ENCODE measurements around the gene KIRREL3. TPM values are rescaled to one million over a fixed set of nuclear protein-coding genes. Genes with fewer than 3 reads are reported as not detected.

KIRREL3 gene
- total and polyA plus RNA-seq, 2 of the 8 experiments (the other 6 are each of a cell fraction or from before 2014, with no cell fraction given) = 0.29 to 0.32 TPM

DNA sequence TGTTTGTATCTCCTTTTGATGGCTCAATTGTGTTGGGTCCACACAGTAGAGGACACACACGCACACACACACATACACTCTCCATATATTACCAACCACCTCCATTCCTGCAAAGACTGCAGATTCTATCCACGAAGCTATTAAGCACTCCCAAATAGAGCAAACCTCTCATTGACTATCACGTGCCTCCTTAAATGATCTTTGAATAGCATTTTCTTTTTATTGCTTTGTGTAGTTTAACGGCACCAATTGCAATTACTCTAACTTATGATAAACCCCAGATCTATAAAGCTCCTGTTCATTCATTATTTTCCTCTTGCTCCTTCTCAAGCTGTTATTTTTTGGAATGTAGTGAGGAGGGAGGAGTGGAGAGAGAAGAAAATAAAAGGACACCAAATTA, 440.3 kb downstream of the KIRREL3 start:
- POLR2A ChIA-PET (ENCODE audit: partially characterized antibody) = no interaction called here

More for the DNA sequence above, 440.3 kb downstream of the KIRREL3 start:
- no peak for TF ChIP-seq TCF12 (IDR thresholded peaks at IDR 0.05; ENCODE audit: low read depth, low read length)
- TF ChIP-seq, protein P1, sequence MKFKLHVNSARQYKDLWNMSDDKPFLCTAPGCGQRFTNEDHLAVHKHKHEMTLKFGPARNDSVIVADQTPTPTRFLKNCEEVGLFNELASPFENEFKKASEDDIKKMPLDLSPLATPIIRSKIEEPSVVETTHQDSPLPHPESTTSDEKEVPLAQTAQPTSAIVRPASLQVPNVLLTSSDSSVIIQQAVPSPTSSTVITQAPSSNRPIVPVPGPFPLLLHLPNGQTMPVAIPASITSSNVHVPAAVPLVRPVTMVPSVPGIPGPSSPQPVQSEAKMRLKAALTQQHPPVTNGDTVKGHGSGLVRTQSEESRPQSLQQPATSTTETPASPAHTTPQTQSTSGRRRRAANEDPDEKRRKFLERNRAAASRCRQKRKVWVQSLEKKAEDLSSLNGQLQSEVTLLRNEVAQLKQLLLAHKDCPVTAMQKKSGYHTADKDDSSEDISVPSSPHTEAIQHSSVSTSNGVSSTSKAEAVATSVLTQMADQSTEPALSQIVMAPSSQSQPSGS (IDR thresholded peaks at IDR 0.05; ENCODE audit: low read length) = no peak
- TF ChIP-seq, protein P2, sequence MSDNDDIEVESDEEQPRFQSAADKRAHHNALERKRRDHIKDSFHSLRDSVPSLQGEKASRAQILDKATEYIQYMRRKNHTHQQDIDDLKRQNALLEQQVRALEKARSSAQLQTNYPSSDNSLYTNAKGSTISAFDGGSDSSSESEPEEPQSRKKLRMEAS (IDR thresholded peaks at IDR 0.05) = no peak
- H2BK20ac ChIP-seq (ENCODE audit: low read length) = no peak overlapping the region
- FAIRE-seq (no peak), DNase-seq (ENCODE audit: low read depth in 1 of 2, low spot score in 2 of 2) (no peak)
- peaks cover 2 to 6% (median 4%) of the 10 kb centered on the region in 4 experiments; a peak in 6 of 7 replicates for H3K4me1 ChIP-seq (replicated peaks in 1 of 4; ENCODE audit: control insufficient read depth in 3 of 4, insufficient read depth in 4 of 4, low read length in 3 of 4)
- H3K56ac ChIP-seq (replicated peaks; ENCODE audit: insufficient read length, low read depth, low read length) = no peak overlapping the region
- no peak overlapping the region for H4K5ac ChIP-seq (ENCODE audit: insufficient read length, low read depth, low read length)
- no peak overlapping the region for H2BK5ac ChIP-seq (ENCODE audit: low read depth, low read length)
- no peak overlapping the region for H2BK12ac ChIP-seq (ENCODE audit: low read depth, low read length)
- no peak overlapping the region for H4K8ac ChIP-seq (ENCODE audit: extremely low read depth, insufficient read depth, low read length)
- no peaks in the 10 kb centered on the region for H3K36me3 ChIP-seq (ENCODE audit: control insufficient read depth in 2 of 4, insufficient read depth in 4 of 4, low read length in 3 of 4)
- H3K4me2 ChIP-seq (ENCODE audit: insufficient read depth in 1 of 2, low read depth in 2 of 2, low read length in 2 of 2) = no peak overlapping the region
- no peaks in the 10 kb centered on the region for H3K79me1 ChIP-seq (ENCODE audit: low read depth, low read length)
- no peak overlapping the region for H3K4me3 ChIP-seq (ENCODE audit: extremely low read depth in 1 of 4, insufficient read depth in 2 of 4, low read depth in 3 of 4, low read length in 4 of 4)
- WGBS, 2 experiments (ENCODE audit: extremely low coverage in 1 of 2, insufficient coverage in 1 of 2, insufficient read length in 1 of 2, insufficient replicate concordance in 2 of 2, low coverage in 1 of 2, low lambda C conversion rate in 2 of 2, missing lambda C conversion rate in 1 of 2) = 86% methylated on average over 4 of the region's 4 CpGs; no CpG with 5 or more reads in 1 of the 2 experiments
- H2AFZ ChIP-seq (ENCODE audit: low read length) = no peak overlapping the region
- peaks cover 2% of the 10 kb centered on the region; the same call in 1 of the 2 replicates for H3K23me2 ChIP-seq (ENCODE audit: low read depth, low read length)
- H3K18ac ChIP-seq (ENCODE audit: extremely low read depth, low read length) = no peak overlapping the region
- CTCF ChIA-PET (ENCODE audit: partially characterized antibody) = interaction anchor here (0.8 to 2.1 kb wide), 8 partner anchors 10 to 635 kb away, joined by 3 to 11 read pairs (median 4); no protein-coding TSS in a partner anchor
- no peak overlapping the region for H3K14ac ChIP-seq (ENCODE audit: insufficient read length)
- no peaks in the 10 kb centered on the region; a peak in 3 of 7 replicates for H3K27me3 ChIP-seq (replicated peaks in 1 of 4; ENCODE audit: control insufficient read depth in 3 of 4, extremely low read depth in 1 of 4, insufficient read depth in 3 of 4, low read length in 3 of 4)
- H2BK120ac ChIP-seq (replicated peaks; ENCODE audit: low read depth, low read length) = no peak overlapping the region
- H2AK5ac ChIP-seq (ENCODE audit: low read depth, low read length) = no peak overlapping the region
- H2BK15ac ChIP-seq (ENCODE audit: low read length) = no peak overlapping the region
- H3K79me2 ChIP-seq (ENCODE audit: control insufficient read depth in 1 of 2, insufficient read depth in 2 of 2, low read length in 2 of 2) = no peaks in the 10 kb centered on the region
- peaks cover 0 to 1% of the 10 kb centered on the region in 2 experiments for H4K20me1 ChIP-seq (replicated peaks in 1 of 2; ENCODE audit: control insufficient read depth in 1 of 2, insufficient read depth in 2 of 2, low read length in 2 of 2)
- no peak overlapping the region for H3K27ac ChIP-seq (ENCODE audit: low read depth, low read length)
- H3K9ac ChIP-seq (replicated peaks in 1 of 4; ENCODE audit: extremely low read depth in 1 of 4, low read depth in 3 of 4, low read length in 3 of 4) = no peak overlapping the region
- H3K9me3 ChIP-seq (ENCODE audit: insufficient read depth in 2 of 2, low read depth in 1 of 2, low read length in 1 of 2) = no peaks in the 10 kb centered on the region
- no peak overlapping the region for H3K4ac ChIP-seq (replicated peaks; ENCODE audit: insufficient read length, low read depth, low read length)
- H3K23ac ChIP-seq (ENCODE audit: insufficient read length) = no peak overlapping the region
- no peak overlapping the region for H4K91ac ChIP-seq (replicated peaks; ENCODE audit: insufficient read length, low read length)

Measured in H1 (cell line).